Common myeloid progenitor, CD34-positive (primary cell): Measurements from ENCODE around the gene RPL18.

Experiments used
- CTCF ChIA-PET: fragments of 350-600 bp; sonication (Branson Sonifier 250); formaldehyde crosslinking; loops from one replicate; lab custom pipeline; 2021; ENCODE audit warnings: antibody characterized with exemption; lab: Charles Lee
- POLR2A ChIA-PET: fragments of 350-600 bp; sonication (Branson Sonifier 250); formaldehyde crosslinking; loops from one replicate; lab custom pipeline; 2021; ENCODE audit warnings: antibody characterized with exemption; lab: Charles Lee
- DNase-seq, 3 donors: peaks; one replicate each; pipeline versions ENCODE4 v3.0.0 to v3.0.0-alpha.2; 2013
- H3K27ac ChIP-seq, 2 experiments: 1 replicate in 1 of 2; 2 replicates in 1 of 2; pipeline ENCODE4 v1.7.0; 2013; ENCODE audit warnings: inconsistent platforms in 2 of 2, low read length in 2 of 2, mild to moderate bottlenecking in 2 of 2, low read depth in 1 of 2, moderate library complexity in 1 of 2; ENCODE audit not compliant: severe bottlenecking in 2 of 2, insufficient read depth in 1 of 2, poor library complexity in 1 of 2
- H3K27me3 ChIP-seq, 5 experiments: replicated peaks in 2 of 5; 1 replicate in 3 of 5; 2 replicates in 2 of 5; pipeline versions ENCODE4 v1.6.1 to v1.7.0; 2013; ENCODE audit warnings: low read length in 4 of 5, mild to moderate bottlenecking in 2 of 5, moderate library complexity in 2 of 5, inconsistent platforms in 1 of 5; ENCODE audit not compliant: insufficient read depth in 5 of 5, control insufficient read depth in 4 of 5
- H3K36me3 ChIP-seq, 4 experiments: 1 replicate in 2 of 4; 2 replicates in 2 of 4; pipeline versions ENCODE4 v1.6.1 to v1.7.0; 2013; ENCODE audit warnings: low read length in 3 of 4, control low read depth in 1 of 4, mild to moderate bottlenecking in 1 of 4; ENCODE audit not compliant: control insufficient read depth in 4 of 4, insufficient read depth in 4 of 4
- H3K4me1 ChIP-seq, 4 experiments: 1 replicate in 3 of 4; 2 replicates in 1 of 4; pipeline versions ENCODE4 v1.6.1 to v1.7.1; 2013; ENCODE audit warnings: low read length in 3 of 4, mild to moderate bottlenecking in 3 of 4, control low read depth in 1 of 4, inconsistent platforms in 1 of 4, moderate library complexity in 1 of 4; ENCODE audit not compliant: control insufficient read depth in 4 of 4, insufficient read depth in 4 of 4; ENCODE audit errors: control extremely low read depth in 1 of 4
- H3K4me3 ChIP-seq, 7 experiments: 1 replicate in 4 of 7; 2 replicates in 3 of 7; pipeline versions ENCODE4 v1.5.1 to v1.7.0; 2013; ENCODE audit warnings: mild to moderate bottlenecking in 7 of 7, low read length in 6 of 7, moderate library complexity in 6 of 7, inconsistent platforms in 2 of 7, low read depth in 2 of 7, control low read depth in 1 of 7; ENCODE audit not compliant: insufficient read depth in 4 of 7, control insufficient read depth in 1 of 7; ENCODE audit errors: extremely low read depth in 1 of 7
- H3K9me3 ChIP-seq, 5 experiments: 1 replicate in 4 of 5; 2 replicates in 1 of 5; pipeline versions ENCODE4 v1.6.1 to v1.7.1; 2013; ENCODE audit warnings: low read length in 4 of 5, mild to moderate bottlenecking in 2 of 5, inconsistent platforms in 1 of 5, low read depth in 1 of 5, moderate library complexity in 1 of 5; ENCODE audit not compliant: control insufficient read depth in 4 of 5, insufficient read depth in 2 of 5; ENCODE audit errors: control extremely low read depth in 1 of 5
- WGBS: methylation state at CpG from one replicate; pipeline ENCODE4 v1.1.5; 2013; ENCODE audit not compliant: insufficient coverage; 5-methylcytosine and 5-hydroxymethylcytosine counted together

The RPL18 gene

DNA sequence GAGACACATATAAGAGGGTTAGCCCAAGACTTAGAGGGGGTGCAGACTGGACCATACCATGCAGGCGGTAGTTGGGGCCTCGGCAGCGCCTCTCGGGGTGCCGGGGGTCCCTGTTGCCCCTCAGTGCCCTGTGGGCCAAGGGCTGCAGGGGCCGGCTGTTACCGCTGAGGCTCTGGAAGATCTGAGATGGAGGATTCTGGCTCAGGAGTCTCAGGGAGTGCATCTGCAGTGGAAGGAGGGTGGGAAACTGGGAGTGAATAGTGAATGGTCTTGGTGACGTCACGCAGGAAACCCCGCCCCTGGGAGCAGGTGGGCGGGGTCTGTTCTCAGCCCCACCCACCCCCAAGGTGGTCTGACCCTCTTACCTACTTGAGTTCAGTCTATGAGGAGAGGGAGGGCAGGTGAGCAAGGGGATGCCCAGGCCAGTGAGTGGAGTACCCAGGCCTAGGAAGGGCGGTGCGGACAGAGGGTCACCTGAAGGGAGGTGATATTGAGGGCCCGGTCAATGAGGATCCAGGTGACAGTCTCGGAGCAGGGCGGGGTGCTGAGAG lies 19.9 kb upstream of the RPL18 start:
- Histone ChIP-seq H3K36me3 (no peaks in the 10 kb centered on the region), H3K4me3 (peak overlapping the region in 6 of 7 experiments; percentile 55 to 83 (median 66)), H3K4me1 (peaks cover 8 to 43% (median 39%) of the 10 kb centered on the region in 4 experiments), H3K27ac (peak overlapping the region; percentile 79 to 91), H3K9me3 (no peaks in the 10 kb centered on the region), H3K27me3 (no peaks in the 10 kb centered on the region)
- POLR2A ChIA-PET: interaction anchor here (1.3 kb wide), 1 partner anchor 7 kb away, joined by 5 read pairs; the partner anchor contains the start of gene CA11
- WGBS: 79% methylated on average over 12 of the region's 16 CpGs
- no peak for DNase-seq
- CTCF ChIA-PET: interaction anchor here (1.7 kb wide), 1 partner anchor 15 kb away, joined by 4 read pairs; no protein-coding TSS in a partner anchor

- Histone ChIP-seq H3K36me3 (peaks cover 0 to 4% (median 1%) of the 10 kb centered on the region in 4 experiments), H3K9me3 (no peaks in the 10 kb centered on the region), H3K27ac (peak overlapping the region; percentile 79 to 91), H3K4me1 (peaks cover 13 to 50% (median 45%) of the 10 kb centered on the region in 4 experiments), H3K27me3 (no peaks in the 10 kb centered on the region), H3K4me3 (peak overlapping the region; percentile 18 to 83 (median 65))
- CTCF ChIA-PET: interaction anchor here (0.8 kb wide), 1 partner anchor 15 kb away, joined by 3 read pairs; no protein-coding TSS in a partner anchor
- WGBS: 4% methylated on average over 25 of the region's 29 CpGs
- DNase-seq: peak; percentile 98
- POLR2A ChIA-PET: interaction anchor here (0.6 to 1.3 kb wide), 9 partner anchors 8 to 1266 kb away, joined by 3 to 6 read pairs (median 4); partner anchors contain the start of genes CA11, RPL18 and SPHK2
Observed at GRCh38 chr19:48637948-48638830, 19.2 kb upstream of the RPL18 start.

- Histone ChIP-seq H3K27ac (peak overlapping the region; percentile 79 to 91), H3K4me3 (peak overlapping the region; percentile 18 to 90 (median 74)), H3K27me3 (no peaks in the 10 kb centered on the region), H3K36me3 (peaks cover 0 to 10% (median 6%) of the 10 kb centered on the region in 4 experiments), H3K9me3 (no peaks in the 10 kb centered on the region), H3K4me1 (peaks cover 13 to 57% (median 48%) of the 10 kb centered on the region in 4 experiments)
- peak; percentile 100 for DNase-seq
- ChIA-PET POLR2A (interaction anchor here (0.6 to 1.3 kb wide), 10 partner anchors 9 to 1266 kb away, joined by 3 to 6 read pairs (median 4); partner anchors contain the start of genes CA11, RPL18 and SPHK2), CTCF (interaction anchor here (0.8 kb wide), 1 partner anchor 14 kb away, joined by 3 read pairs; no protein-coding TSS in a partner anchor)
- 0% methylated on average over 23 of the region's 38 CpGs for WGBS
Observed at GRCh38 chr19:48637449-48637947, 18.5 kb upstream of the RPL18 start.

DNA sequence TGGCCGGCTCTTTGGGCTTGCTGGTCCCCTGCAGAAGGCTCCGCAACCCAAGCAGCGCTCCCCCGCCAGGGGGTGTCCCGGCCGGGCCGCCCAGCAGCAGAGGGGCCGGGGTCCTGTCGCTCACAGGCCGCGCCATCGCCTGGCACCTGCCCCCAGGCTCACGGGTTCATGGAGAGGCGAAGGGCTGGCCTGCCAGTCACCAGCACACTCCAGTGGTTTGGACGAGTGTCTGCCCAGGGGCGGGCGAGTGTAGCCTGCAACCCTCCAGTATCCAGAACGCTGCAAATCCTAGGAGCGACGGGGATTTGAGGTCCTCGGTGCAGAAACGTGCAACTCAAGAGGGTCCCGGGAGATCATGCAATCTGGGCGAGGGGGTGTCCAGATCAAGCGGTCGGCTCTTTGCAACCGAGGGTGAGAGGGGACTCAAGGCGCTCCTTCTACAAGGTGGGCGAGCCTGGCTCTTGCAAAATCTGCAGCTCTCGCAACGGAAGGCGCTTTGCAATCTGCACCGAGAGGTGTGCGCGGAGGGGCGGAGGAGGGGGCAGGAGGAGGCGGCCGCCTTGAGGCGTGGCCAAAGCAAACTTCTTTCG lies 18.0 kb upstream of the RPL18 start, which contains the start of gene DBP:
TSS of gene DBP (minus strand) at position 521 of the 590 bp plus-strand sequence. CDS start at position 136, 385 bp downstream.
- Histone ChIP-seq H3K9me3 (no peaks in the 10 kb centered on the region), H3K4me3 (peak within 1 kb of the TSS; percentile 72 to 90 (median 80)), H3K27ac (peak within 1 kb of the TSS; percentile 79 to 91), H3K4me1 (peaks cover 13 to 57% (median 48%) of the 10 kb centered on the region in 4 experiments), H3K27me3 (no peaks in the 10 kb centered on the region), H3K36me3 (peaks cover 0 to 13% (median 6%) of the 10 kb centered on the region in 4 experiments)
- ChIA-PET CTCF (interaction anchor here (0.8 kb wide), 1 partner anchor 13 kb away, joined by 3 read pairs; no protein-coding TSS in a partner anchor), POLR2A (interaction anchor here (0.6 to 1.1 kb wide), 3 partner anchors 16 to 188 kb away, joined by 3 to 4 read pairs (median 4); partner anchors contain the start of genes RPL18 and SPHK2)
- no peak for DNase-seq
- 0% methylated on average over 36 of the region's 40 CpGs for WGBS

DNA sequence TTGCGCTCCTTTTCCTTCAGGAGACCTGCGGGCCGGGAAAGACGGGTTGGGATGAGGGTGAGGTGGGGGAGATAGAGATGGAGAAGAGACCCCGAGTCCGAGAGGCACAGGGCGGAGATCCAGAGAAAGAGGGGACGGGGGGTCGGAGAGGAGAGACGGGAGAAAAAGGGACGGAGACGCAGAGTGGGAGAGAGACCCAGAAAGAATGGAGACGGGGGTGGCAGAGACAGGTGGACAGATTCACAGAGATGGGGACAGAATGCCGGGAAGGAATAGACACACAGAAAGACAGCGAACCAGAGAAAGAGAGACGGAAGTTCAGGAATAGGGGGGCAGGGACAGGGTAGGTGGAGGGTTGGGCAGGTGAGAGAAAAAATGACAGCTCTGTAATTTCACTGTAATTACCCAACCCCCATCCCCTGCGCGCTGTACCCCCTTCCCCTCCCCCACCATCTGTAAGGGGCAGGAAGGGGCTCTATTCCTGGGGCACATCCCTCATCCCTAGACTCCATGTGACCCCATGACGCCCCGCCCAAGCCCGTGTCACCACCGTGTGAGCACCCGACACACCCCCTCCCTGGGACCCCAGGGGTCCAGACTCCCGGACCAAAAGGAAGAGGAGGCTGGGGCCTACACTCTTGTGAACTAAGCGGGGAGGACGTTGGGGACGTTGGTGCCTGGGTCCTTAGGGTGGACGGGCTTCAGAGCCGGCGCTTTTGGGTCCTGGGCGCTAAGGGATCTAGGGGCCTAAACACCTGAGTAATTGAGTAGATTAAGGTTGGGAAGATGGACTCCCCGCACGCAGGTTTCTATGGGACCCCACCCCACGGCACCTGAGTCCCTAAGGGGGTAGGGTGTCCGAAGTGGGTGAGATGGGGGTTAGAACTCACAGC lies 17.2 kb upstream of the RPL18 start:
- 0% methylated on average over 22 of the region's 35 CpGs for WGBS
- peak in 1 of 3 donors; percentile 36 for DNase-seq
- Histone ChIP-seq H3K27me3 (no peaks in the 10 kb centered on the region), H3K9me3 (no peaks in the 10 kb centered on the region), H3K27ac (peak overlapping the region; percentile 28 to 78), H3K4me1 (peaks cover 13 to 57% (median 48%) of the 10 kb centered on the region in 4 experiments), H3K4me3 (peak overlapping the region; percentile 72 to 90 (median 80)), H3K36me3 (peaks cover 0 to 15% (median 6%) of the 10 kb centered on the region in 4 experiments)
- POLR2A ChIA-PET: no interaction called here
- CTCF ChIA-PET: no interaction called here
